Loucy (cell line): ENCODE measurements around the gene CLDN2.

Experiments used
- EZH2phosphoT487 ChIP-seq: fragments of 200-600 bp; IDR thresholded peaks from 2 replicates; pipeline ENCODE4 v1.6.1; 2018; ENCODE audit warnings: antibody characterized with exemption, mild to moderate bottlenecking, moderate library complexity, borderline replicate concordance
- TF ChIP-seq, protein P1 (sequence below): fragments of 200-600 bp; sonication (generic); conservative IDR thresholded peaks from 2 replicates; pipeline ENCODE4 v1.5.1; 2014; ENCODE audit warnings: mild to moderate bottlenecking, antibody characterized with exemption, low read length

DNA sequence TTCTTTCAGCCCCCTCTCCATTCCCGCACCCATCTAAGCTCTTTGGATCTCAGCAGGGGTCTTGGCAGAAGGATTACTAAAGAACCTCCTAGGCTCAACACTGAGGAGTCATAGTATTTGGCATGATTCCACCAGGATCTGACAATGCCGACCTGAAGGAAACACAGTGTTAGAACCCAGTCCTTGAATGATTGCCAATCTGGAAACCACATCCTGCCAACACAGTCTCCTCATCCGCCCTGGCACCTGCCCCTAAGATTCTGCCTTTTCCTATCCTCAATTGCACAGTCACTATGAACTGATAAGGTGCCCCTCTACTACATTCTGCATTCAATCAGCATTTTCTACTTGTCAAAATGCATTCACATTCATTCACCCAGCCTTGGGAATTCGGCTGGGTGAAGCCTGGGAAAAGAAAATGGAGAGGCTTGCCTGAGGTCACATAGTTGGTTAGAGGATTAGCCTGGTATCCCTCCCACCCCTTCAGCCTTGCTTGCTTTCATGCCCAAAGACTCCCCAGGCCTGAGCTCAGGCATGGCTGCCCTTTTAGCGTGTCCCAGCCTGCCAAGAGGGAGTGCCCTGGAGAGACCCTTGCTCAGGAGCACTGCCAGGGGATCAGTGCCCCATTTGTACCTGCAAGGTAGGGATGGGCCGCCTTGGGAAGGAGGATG is 2.2 kb upstream of the CLDN2 start:
- TF ChIP-seq, protein P1, sequence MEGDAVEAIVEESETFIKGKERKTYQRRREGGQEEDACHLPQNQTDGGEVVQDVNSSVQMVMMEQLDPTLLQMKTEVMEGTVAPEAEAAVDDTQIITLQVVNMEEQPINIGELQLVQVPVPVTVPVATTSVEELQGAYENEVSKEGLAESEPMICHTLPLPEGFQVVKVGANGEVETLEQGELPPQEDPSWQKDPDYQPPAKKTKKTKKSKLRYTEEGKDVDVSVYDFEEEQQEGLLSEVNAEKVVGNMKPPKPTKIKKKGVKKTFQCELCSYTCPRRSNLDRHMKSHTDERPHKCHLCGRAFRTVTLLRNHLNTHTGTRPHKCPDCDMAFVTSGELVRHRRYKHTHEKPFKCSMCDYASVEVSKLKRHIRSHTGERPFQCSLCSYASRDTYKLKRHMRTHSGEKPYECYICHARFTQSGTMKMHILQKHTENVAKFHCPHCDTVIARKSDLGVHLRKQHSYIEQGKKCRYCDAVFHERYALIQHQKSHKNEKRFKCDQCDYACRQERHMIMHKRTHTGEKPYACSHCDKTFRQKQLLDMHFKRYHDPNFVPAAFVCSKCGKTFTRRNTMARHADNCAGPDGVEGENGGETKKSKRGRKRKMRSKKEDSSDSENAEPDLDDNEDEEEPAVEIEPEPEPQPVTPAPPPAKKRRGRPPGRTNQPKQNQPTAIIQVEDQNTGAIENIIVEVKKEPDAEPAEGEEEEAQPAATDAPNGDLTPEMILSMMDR = no peak
- no peak for TF ChIP-seq EZH2phosphoT487
